ENCODE data around the gene NSF.
"Not testable (repeated sequence)": the region's sequence is repeated elsewhere in the genome, so short reads cannot be mapped to it uniquely, and the experiment has no call there.

GRCh38 chr17:46579083-46580075, 11.1 kb upstream of the NSF start, which contains the start of gene ARL17A:
- not testable (repeated sequence) for TF ChIP-seq CTCF (conservative IDR thresholded peaks at IDR 0.05; ENCODE audit: low read length); EZH2phosphoT487 (IDR thresholded peaks at IDR 0.05; ENCODE audit: borderline replicate concordance, low read depth, low read length)
